Caco-2 (cell line): ENCODE results near the gene FAM83C. TPM values are rescaled to one million over a fixed set of nuclear protein-coding genes. Genes with fewer than 3 reads are reported as not detected.

Source experiments
- BruUV-seq: library from RNA; stranded (reverse); fragments of 400-500 nt; replicated peaks from 2 replicates; lab custom pipeline; 2021; lab: Mats Ljungman, UMichigan
- CTCF ChIA-PET: fragments of 300-600 bp; sonication (Branson Sonifier 250); formaldehyde crosslinking; loops from one replicate; lab custom pipeline; 2022; ENCODE audit warnings: antibody characterized with exemption; lab: Charles Lee
- POLR2A ChIA-PET: fragments of 300-600 bp; sonication (Branson Sonifier 250); formaldehyde crosslinking; loops from one replicate; lab custom pipeline; 2022; ENCODE audit warnings: antibody characterized with exemption; lab: Charles Lee
- DNase-seq, 2 experiments: peaks; one replicate each; pipeline versions ENCODE4 v3.0.0 to v3.0.0-alpha.2; 2020 to 2022
- H3K27me3 ChIP-seq: replicated peaks from 2 replicates; pipeline ENCODE4 v1.6.0; 2011; ENCODE audit warnings: low read length; ENCODE audit not compliant: control insufficient read depth, insufficient read depth
- H3K36me3 ChIP-seq: 2 replicates; pipeline ENCODE4 v1.5.1; 2011; ENCODE audit warnings: low read length; ENCODE audit not compliant: control insufficient read depth, insufficient read depth
- H3K4me1 ChIP-seq: fragments of 250-450 bp; sonication (Bioruptor Pico); 2 replicates; pipeline ENCODE4 v1.5.1; 2020; ENCODE audit warnings: mild to moderate bottlenecking
- H3K4me3 ChIP-seq: 2 replicates; pipeline ENCODE4 v1.5.1; 2011; ENCODE audit warnings: low read depth, mild to moderate bottlenecking, control low read depth, low read length
- H3K9me3 ChIP-seq: fragments of 250-450 bp; sonication (Bioruptor Pico); 2 replicates; pipeline ENCODE4 v1.5.1; 2020; ENCODE audit warnings: mild to moderate bottlenecking, moderate library complexity
- H3K27ac Mint-ChIP-seq: one replicate; pipeline ENCODE4 v1.8.0; 2022; ENCODE audit warnings: mixed read lengths; ENCODE audit not compliant: unreplicated experiment
- H3K27me3 Mint-ChIP-seq: one replicate; pipeline ENCODE4 v1.8.0; 2022; ENCODE audit warnings: mixed read lengths; ENCODE audit not compliant: insufficient read depth, unreplicated experiment
- H3K36me3 Mint-ChIP-seq: one replicate; pipeline ENCODE4 v1.8.0; 2022; ENCODE audit warnings: mild to moderate bottlenecking, mixed read lengths; ENCODE audit not compliant: insufficient read depth, unreplicated experiment
- H3K4me1 Mint-ChIP-seq: one replicate; pipeline ENCODE4 v1.8.0; 2022; ENCODE audit warnings: low read depth, mixed read lengths; ENCODE audit not compliant: unreplicated experiment
- H3K4me3 Mint-ChIP-seq: one replicate; pipeline ENCODE4 v1.8.0; 2022; ENCODE audit warnings: mild to moderate bottlenecking, moderate library complexity, mixed read lengths; ENCODE audit not compliant: unreplicated experiment
- H3K9me3 Mint-ChIP-seq: one replicate; pipeline ENCODE4 v1.8.0; 2022; ENCODE audit warnings: mixed read lengths; ENCODE audit not compliant: unreplicated experiment
- CTCF ChIP-seq, 2 experiments: fragments of 200-600 bp in 1 of 2; IDR thresholded peaks; 1 replicate in 1 of 2; 2 replicates in 1 of 2; pipeline versions ENCODE4 v1.5.1 to v1.8.0; 2011 to 2022; ENCODE audit warnings: antibody characterized with exemption in 1 of 2, control low read depth in 1 of 2, inconsistent platforms in 1 of 2, low read depth in 1 of 2, low read length in 1 of 2, mild to moderate bottlenecking in 1 of 2, moderate library complexity in 1 of 2; ENCODE audit not compliant: insufficient read depth in 1 of 2, severe bottlenecking in 1 of 2, unreplicated experiment in 1 of 2
- intact Hi-C: fragments of 100-400 bp; cut with micrococcal nuclease; formaldehyde crosslinking; loops from one replicate; pipeline ENCODE4 v1.10.0; 2022; ENCODE audit not compliant: unreplicated experiment
- total RNA-seq: library from RNA; stranded (reverse); gene quantifications from 2 replicates; pipeline ENCODE4 v1.2.3, GENCODE V29; 2022

FAM83C gene
- total RNA-seq, 1 experiment from 2014 or later: not detected

GRCh38 chr20:35298264-35298663 is 6.0 kb upstream of the FAM83C start:
- Mint-ChIP-seq H3K9me3 (no peaks in the 10 kb centered on the region), H3K4me1 (peaks cover 17% of the 10 kb centered on the region), H3K27ac (no peak overlapping the region), H3K4me3 (no peak overlapping the region), H3K27me3 (no peaks in the 10 kb centered on the region), H3K36me3 (peaks cover 5% of the 10 kb centered on the region)
- ChIA-PET CTCF (interaction anchor here (0.6 to 2.2 kb wide), 4 partner anchors 9 to 149 kb away, joined by 3 to 8 read pairs (median 5); no protein-coding TSS in a partner anchor), POLR2A (interaction anchor here (1.3 kb wide), 1 partner anchor 14 kb away, joined by 4 read pairs; the partner anchor contains the start of gene EIF6)
- no peak for DNase-seq
- H3K27me3 ChIP-seq: no peaks in the 10 kb centered on the region
- BruUV-seq: no TSS peak
- peaks cover 12% of the 10 kb centered on the region for H3K4me1 ChIP-seq
- no peaks in the 10 kb centered on the region for H3K9me3 ChIP-seq
- intact Hi-C loops: no loop called here
- no peak overlapping the region for H3K4me3 ChIP-seq
- no peak for TF ChIP-seq CTCF (IDR thresholded peaks at IDR 0.05; ENCODE audit: insufficient read depth in 1 of 2, low read depth in 1 of 2, low read length in 1 of 2, severe bottlenecking in 1 of 2, unreplicated experiment in 1 of 2)
- H3K36me3 ChIP-seq: no peaks in the 10 kb centered on the region

GRCh38 chr20:35297740-35298139 is 5.5 kb upstream of the FAM83C start:
- Mint-ChIP-seq H3K27ac (no peak overlapping the region), H3K4me1 (peaks cover 17% of the 10 kb centered on the region), H3K27me3 (no peaks in the 10 kb centered on the region), H3K9me3 (no peaks in the 10 kb centered on the region), H3K36me3 (peaks cover 5% of the 10 kb centered on the region), H3K4me3 (no peak overlapping the region)
- no peaks in the 10 kb centered on the region for H3K36me3 ChIP-seq
- H3K4me1 ChIP-seq: peaks cover 12% of the 10 kb centered on the region
- ChIA-PET CTCF (interaction anchor here (0.5 to 2.2 kb wide), 12 partner anchors 8 to 153 kb away, joined by 3 to 9 read pairs (median 6); partner anchors contain the start of gene EIF6), POLR2A (interaction anchor here (1.3 kb wide), 1 partner anchor 13 kb away, joined by 4 read pairs; the partner anchor contains the start of gene EIF6)
- intact Hi-C loops: no loop called here
- DNase-seq: no peak
- TF ChIP-seq CTCF (IDR thresholded peaks at IDR 0.05; ENCODE audit: insufficient read depth in 1 of 2, low read depth in 1 of 2, low read length in 1 of 2, severe bottlenecking in 1 of 2, unreplicated experiment in 1 of 2): no peak
- H3K4me3 ChIP-seq: no peak overlapping the region
- no peaks in the 10 kb centered on the region for H3K9me3 ChIP-seq
- H3K27me3 ChIP-seq: no peaks in the 10 kb centered on the region
- no TSS peak for BruUV-seq

- H3K27me3 ChIP-seq: no peaks in the 10 kb centered on the region
- Mint-ChIP-seq H3K4me3 (no peak overlapping the region), H3K4me1 (peaks cover 17% of the 10 kb centered on the region), H3K27ac (no peak overlapping the region), H3K27me3 (no peaks in the 10 kb centered on the region), H3K36me3 (peaks cover 5% of the 10 kb centered on the region), H3K9me3 (no peaks in the 10 kb centered on the region)
- intact Hi-C loops: no loop called here
- POLR2A ChIA-PET: no interaction called here
- no peak overlapping the region for H3K4me3 ChIP-seq
- H3K36me3 ChIP-seq: no peaks in the 10 kb centered on the region
- no TSS peak for BruUV-seq
- H3K4me1 ChIP-seq: peaks cover 12% of the 10 kb centered on the region
- peak; percentile 26 to 32 for TF ChIP-seq CTCF (IDR thresholded peaks at IDR 0.05; ENCODE audit: insufficient read depth in 1 of 2, low read depth in 1 of 2, low read length in 1 of 2, severe bottlenecking in 1 of 2, unreplicated experiment in 1 of 2)
- CTCF ChIA-PET: interaction anchor here (0.6 to 2.2 kb wide), 9 partner anchors 8 to 152 kb away, joined by 3 to 9 read pairs (median 6); partner anchors contain the start of gene EIF6
- H3K9me3 ChIP-seq: no peaks in the 10 kb centered on the region
- peak; percentile 54 to 64 for DNase-seq
Measured at GRCh38 chr20:35297155-35297554, 4.9 kb upstream of the FAM83C start.
